ENCODE measurements around the gene ATP10B.
"Not testable (repeated sequence)": the region's sequence is repeated elsewhere in the genome, so short reads cannot be mapped to it uniquely, and the experiment has no call there.

ATP10B gene

GRCh38 chr5:160757194-160757593 is 94.8 kb downstream of the ATP10B start:
- DNase-seq (ENCODE audit: low read depth in 2 of 2): no peak

- DNase-seq (ENCODE audit: low read depth in 2 of 2): no peak
Measured at GRCh38 chr5:160750938-160751657, 100.9 kb downstream of the ATP10B start.

GRCh38 chr5:160749682-160750081 is 102.3 kb downstream of the ATP10B start:
- DNase-seq (ENCODE audit: low read depth in 2 of 2): no peak

GRCh38 chr5:160749026-160749425 is 103.0 kb downstream of the ATP10B start:
- DNase-seq (ENCODE audit: low read depth in 2 of 2): no peak

GRCh38 chr5:160747987-160748386 is 104.0 kb downstream of the ATP10B start:
- DNase-seq (ENCODE audit: low read depth in 2 of 2): no peak

- no peak for DNase-seq (ENCODE audit: low read depth in 2 of 2)
Measured at GRCh38 chr5:160747559-160747958, 104.5 kb downstream of the ATP10B start.

GRCh38 chr5:160744268-160745101 is 107.5 kb downstream of the ATP10B start:
- DNase-seq (ENCODE audit: low read depth in 2 of 2): no peak

- no peak for DNase-seq (ENCODE audit: low read depth in 2 of 2)
Measured at GRCh38 chr5:160743027-160743426, 109.0 kb downstream of the ATP10B start.

- DNase-seq (ENCODE audit: low read depth in 2 of 2): no peak
Measured at GRCh38 chr5:160742446-160742845, 109.6 kb downstream of the ATP10B start.

- no peak for DNase-seq (ENCODE audit: low read depth in 2 of 2)
Measured at GRCh38 chr5:160727296-160727997, 124.6 kb downstream of the ATP10B start.

- DNase-seq (ENCODE audit: low read depth in 2 of 2): no peak
Measured at GRCh38 chr5:160726721-160727120, 125.3 kb downstream of the ATP10B start.

- no peak for DNase-seq (ENCODE audit: low read depth in 2 of 2)
Measured at GRCh38 chr5:160720822-160721221, 131.2 kb downstream of the ATP10B start.

GRCh38 chr5:160715508-160715907 is 136.5 kb downstream of the ATP10B start:
- not testable (repeated sequence) for DNase-seq (ENCODE audit: low read depth in 2 of 2)

GRCh38 chr5:160703547-160704189 is 148.3 kb downstream of the ATP10B start:
- DNase-seq (ENCODE audit: low read depth in 2 of 2): no peak

GRCh38 chr5:160702934-160703333 is 149.1 kb downstream of the ATP10B start:
- DNase-seq (ENCODE audit: low read depth in 2 of 2): no peak

- no peak for DNase-seq (ENCODE audit: low read depth in 2 of 2)
Measured at GRCh38 chr5:160702311-160702803, 149.7 kb downstream of the ATP10B start.

- DNase-seq (ENCODE audit: low read depth in 2 of 2): no peak
Measured at GRCh38 chr5:160701403-160701802, 150.6 kb downstream of the ATP10B start.

GRCh38 chr5:160699301-160699700 is 152.7 kb downstream of the ATP10B start:
- DNase-seq (ENCODE audit: low read depth in 2 of 2): no peak

GRCh38 chr5:160697281-160697680 is 154.7 kb downstream of the ATP10B start:
- DNase-seq (ENCODE audit: low read depth in 2 of 2): no peak

GRCh38 chr5:160694896-160695295 is 157.1 kb downstream of the ATP10B start:
- DNase-seq (ENCODE audit: low read depth in 2 of 2): no peak

- no peak for DNase-seq (ENCODE audit: low read depth in 2 of 2)
Measured at GRCh38 chr5:160693831-160694465, 158.1 kb downstream of the ATP10B start.

Data from activated CD8-positive, alpha-beta memory T cell treated with anti-CD3 and anti-CD28 coated beads for 4 hours (primary cell).